ENCODE data around the gene DLK2. TPM values are rescaled to one million over a fixed set of nuclear protein-coding genes. Genes with fewer than 3 reads are reported as not detected.

The DLK2 gene
- total and polyA plus RNA-seq, 2 donors from 2014 or later: 0.50 TPM; not detected in 1

- H3K9ac ChIP-seq (ENCODE audit: low read length in 3 of 3): no peak overlapping the region
- H3K27ac ChIP-seq (ENCODE audit: low read depth in 2 of 2, low read length in 2 of 2): no peak overlapping the region
- peaks cover 0 to 16% (median 16%) of the 10 kb centered on the region in 3 donors for H3K4me1 ChIP-seq (ENCODE audit: control insufficient read depth in 2 of 3, insufficient read depth in 2 of 3, low read depth in 1 of 3, low read length in 3 of 3)
- no peak overlapping the region for H3K4me3 ChIP-seq (ENCODE audit: low read length in 3 of 3)
- peak in 1 of 5 donors; percentile 29 for DNase-seq
- intact Hi-C loops (cut with DNase I): no loop called here
- H3K27me3 ChIP-seq (ENCODE audit: control insufficient read depth, insufficient read depth, low read length): no peaks in the 10 kb centered on the region
- TF ChIP-seq, protein P1, sequence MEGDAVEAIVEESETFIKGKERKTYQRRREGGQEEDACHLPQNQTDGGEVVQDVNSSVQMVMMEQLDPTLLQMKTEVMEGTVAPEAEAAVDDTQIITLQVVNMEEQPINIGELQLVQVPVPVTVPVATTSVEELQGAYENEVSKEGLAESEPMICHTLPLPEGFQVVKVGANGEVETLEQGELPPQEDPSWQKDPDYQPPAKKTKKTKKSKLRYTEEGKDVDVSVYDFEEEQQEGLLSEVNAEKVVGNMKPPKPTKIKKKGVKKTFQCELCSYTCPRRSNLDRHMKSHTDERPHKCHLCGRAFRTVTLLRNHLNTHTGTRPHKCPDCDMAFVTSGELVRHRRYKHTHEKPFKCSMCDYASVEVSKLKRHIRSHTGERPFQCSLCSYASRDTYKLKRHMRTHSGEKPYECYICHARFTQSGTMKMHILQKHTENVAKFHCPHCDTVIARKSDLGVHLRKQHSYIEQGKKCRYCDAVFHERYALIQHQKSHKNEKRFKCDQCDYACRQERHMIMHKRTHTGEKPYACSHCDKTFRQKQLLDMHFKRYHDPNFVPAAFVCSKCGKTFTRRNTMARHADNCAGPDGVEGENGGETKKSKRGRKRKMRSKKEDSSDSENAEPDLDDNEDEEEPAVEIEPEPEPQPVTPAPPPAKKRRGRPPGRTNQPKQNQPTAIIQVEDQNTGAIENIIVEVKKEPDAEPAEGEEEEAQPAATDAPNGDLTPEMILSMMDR (IDR thresholded peaks at IDR 0.05; ENCODE audit: borderline replicate concordance, extremely low read depth, insufficient read depth): no peak
- no peaks in the 10 kb centered on the region for H3K9me3 ChIP-seq (ENCODE audit: control insufficient read depth in 2 of 3, insufficient read depth in 1 of 3, low read length in 3 of 3)
- no peak for FAIRE-seq
- peaks cover 5 to 37% (median 26%) of the 10 kb centered on the region in 3 donors for H3K36me3 ChIP-seq (ENCODE audit: control insufficient read depth in 2 of 3, insufficient read depth in 3 of 3, low read length in 3 of 3)
Measured at GRCh38 chr6:43497129-43497396, 41.7 kb upstream of the DLK2 start.

GRCh38 chr6:43496370-43497128, 41.2 kb upstream of the DLK2 start:
- FAIRE-seq: no peak

DNA sequence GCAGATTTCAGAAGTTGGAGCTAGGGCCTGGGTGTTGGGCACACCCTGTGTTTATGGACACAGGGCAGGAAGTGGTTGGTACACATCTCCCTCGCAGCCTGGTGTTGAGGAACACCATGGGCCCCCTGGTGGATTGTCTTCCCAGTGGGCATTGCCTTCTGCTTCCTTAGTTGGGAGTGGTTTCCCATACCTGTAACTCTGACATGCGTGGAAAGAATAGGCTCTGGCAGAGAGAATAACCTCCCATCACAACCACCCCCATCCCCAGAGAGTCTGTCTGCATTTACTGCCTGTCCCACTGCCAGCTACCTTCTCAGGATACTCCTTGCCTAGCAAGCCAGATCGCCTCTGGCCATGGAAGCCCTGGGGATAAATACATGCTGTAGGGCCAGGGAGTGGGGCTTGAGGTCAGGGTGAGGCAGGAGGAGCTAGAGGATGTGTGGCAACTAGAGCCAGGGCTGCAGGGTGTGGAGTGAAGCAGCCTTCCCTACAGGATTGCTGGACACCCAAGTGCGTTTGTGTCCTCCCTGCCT, 40.1 kb upstream of the DLK2 start:
- Histone ChIP-seq H3K4me3 (ENCODE audit: low read length in 3 of 3) (no peak overlapping the region), H3K27ac (ENCODE audit: low read depth in 2 of 2, low read length in 2 of 2) (no peak overlapping the region), H3K9ac (ENCODE audit: low read length in 3 of 3) (no peak overlapping the region), H3K4me1 (ENCODE audit: control insufficient read depth in 2 of 3, insufficient read depth in 2 of 3, low read depth in 1 of 3, low read length in 3 of 3) (peaks cover 0 to 20% (median 17%) of the 10 kb centered on the region in 3 donors), H3K27me3 (ENCODE audit: control insufficient read depth, insufficient read depth, low read length) (no peaks in the 10 kb centered on the region), H3K9me3 (ENCODE audit: control insufficient read depth in 2 of 3, insufficient read depth in 1 of 3, low read length in 3 of 3) (no peaks in the 10 kb centered on the region), H3K36me3 (ENCODE audit: control insufficient read depth in 2 of 3, insufficient read depth in 3 of 3, low read length in 3 of 3) (peaks cover 5 to 25% (median 19%) of the 10 kb centered on the region in 3 donors)
- TF ChIP-seq, protein P1 (IDR thresholded peaks at IDR 0.05; ENCODE audit: borderline replicate concordance, extremely low read depth, insufficient read depth): no peak
- FAIRE-seq (no peak), DNase-seq (peak in 1 of 5 donors; percentile 33)
- intact Hi-C loops (cut with DNase I): no loop called here

More at GRCh38 chr6:43496370-43497128, 41.2 kb upstream of the DLK2 start:
- no peaks in the 10 kb centered on the region for H3K27me3 ChIP-seq (ENCODE audit: control insufficient read depth, insufficient read depth, low read length)
- no peaks in the 10 kb centered on the region for H3K9me3 ChIP-seq (ENCODE audit: control insufficient read depth in 2 of 3, insufficient read depth in 1 of 3, low read length in 3 of 3)
- H3K36me3 ChIP-seq (ENCODE audit: control insufficient read depth in 2 of 3, insufficient read depth in 3 of 3, low read length in 3 of 3): peaks cover 5 to 35% (median 25%) of the 10 kb centered on the region in 3 donors
- TF ChIP-seq, protein P1 (IDR thresholded peaks at IDR 0.05; ENCODE audit: borderline replicate concordance, extremely low read depth, insufficient read depth): peak; percentile 60
- no peak overlapping the region for H3K27ac ChIP-seq (ENCODE audit: low read depth in 2 of 2, low read length in 2 of 2)
- no peak overlapping the region for H3K4me3 ChIP-seq (ENCODE audit: low read length in 3 of 3)
- peak in 4 of 5 donors; percentile 27 to 48 (median 41) for DNase-seq
- peaks cover 0 to 20% (median 17%) of the 10 kb centered on the region in 3 donors for H3K4me1 ChIP-seq (ENCODE audit: control insufficient read depth in 2 of 3, insufficient read depth in 2 of 3, low read depth in 1 of 3, low read length in 3 of 3)
- H3K9ac ChIP-seq (ENCODE audit: low read length in 3 of 3): no peak overlapping the region
- intact Hi-C loops (cut with DNase I): no loop called here

Measured in kidney (tissue), 14 donors.